HG02840 (cell line): ENCODE measurements around the gene KCNG3.
"Not testable (repeated sequence)": the region's sequence is repeated elsewhere in the genome, so short reads cannot be mapped to it uniquely, and the experiment has no call there.

ENCODE experiments used
- ATAC-seq: cut with Tn5 transposase; IDR thresholded peaks from one replicate; pipeline ENCODE4 v1.9.1; 2021; ENCODE audit warnings: mild to moderate bottlenecking, moderate library complexity, moderate number of reproducible peaks; ENCODE audit not compliant: unreplicated experiment, low FRiP score

Gene KCNG3

GRCh38 chr2:42436370-42436769 is 57.4 kb downstream of the KCNG3 start:
- no peak for ATAC-seq

DNA sequence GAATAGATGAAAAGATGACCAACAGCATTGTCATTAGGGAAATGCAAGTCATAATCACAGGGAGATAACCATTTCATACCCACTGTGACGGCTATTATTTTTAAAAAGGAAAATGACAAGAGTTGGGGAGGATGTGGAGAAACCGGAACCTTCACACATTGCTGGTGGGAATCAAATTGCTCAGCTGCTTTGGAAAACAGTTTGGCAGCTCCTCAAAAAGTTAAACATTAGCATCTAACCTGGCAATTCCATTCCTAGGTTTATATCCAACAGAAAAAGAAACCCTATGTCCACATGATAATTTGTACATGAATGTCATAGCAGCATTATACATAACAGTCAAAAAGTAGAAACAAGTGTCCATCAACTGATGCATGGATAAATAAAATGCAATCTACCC is 58.2 kb downstream of the KCNG3 start:
- ATAC-seq = no peak

- ATAC-seq = no peak
These were observed 63.6 kb downstream of the KCNG3 start for GRCh38 chr2:42430188-42430587.

DNA sequence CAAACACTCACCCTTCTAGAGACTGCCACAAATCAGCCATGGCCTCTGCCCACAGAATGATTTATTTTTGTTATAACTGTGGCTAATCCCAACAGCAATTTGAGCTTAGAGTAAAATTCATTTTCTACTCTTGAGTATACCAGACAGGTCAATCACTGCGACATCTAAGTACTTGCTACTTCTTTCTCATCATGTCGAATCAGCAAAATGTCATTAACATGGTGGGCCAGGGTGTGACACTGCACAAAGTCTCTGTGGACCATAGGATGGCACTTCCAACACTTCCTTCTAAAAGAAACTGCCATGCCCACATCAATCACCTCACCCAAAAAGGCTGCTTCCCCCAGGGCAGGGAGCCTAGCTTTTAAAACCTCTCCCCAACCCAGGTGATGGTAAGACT is 64.4 kb downstream of the KCNG3 start:
- no peak for ATAC-seq

DNA sequence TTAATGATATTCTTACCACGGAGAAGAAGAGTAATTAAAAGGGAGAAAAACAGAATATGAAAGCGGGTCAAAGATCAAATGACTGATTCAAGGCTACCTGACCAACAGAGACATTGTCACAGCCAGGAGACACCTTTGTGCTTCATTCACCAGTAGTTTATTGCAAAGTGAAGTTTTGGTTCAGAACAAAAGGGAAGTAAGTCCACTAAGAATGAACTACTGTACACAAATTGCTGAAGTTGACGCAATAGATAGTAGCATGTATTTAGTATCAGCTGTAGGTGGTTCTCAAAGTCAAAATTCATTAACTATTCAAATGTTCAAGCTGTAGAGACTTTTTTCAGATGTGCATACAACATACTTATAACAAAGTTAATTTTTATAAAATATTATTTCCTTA is 68.1 kb downstream of the KCNG3 start:
- no peak for ATAC-seq

GRCh38 chr2:42424033-42424432 is 69.7 kb downstream of the KCNG3 start:
- no peak for ATAC-seq

- no peak for ATAC-seq
These were observed 72.1 kb downstream of the KCNG3 start for GRCh38 chr2:42421601-42422239.

DNA sequence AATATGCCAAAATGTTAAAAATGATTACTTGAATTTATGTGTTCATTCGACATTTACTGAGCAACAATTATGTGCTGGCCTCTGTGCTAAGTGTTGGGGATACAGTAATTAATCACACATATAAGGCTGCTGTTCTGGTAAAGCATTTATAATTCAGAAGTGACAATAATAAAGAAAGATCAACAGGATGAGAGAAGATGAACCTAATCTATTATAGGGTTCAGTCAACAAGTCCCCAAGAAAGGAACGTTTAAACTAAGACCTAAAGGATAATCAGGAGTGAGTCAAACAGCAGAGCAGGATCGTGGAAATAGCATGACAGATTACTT is 72.7 kb downstream of the KCNG3 start:
- no peak for ATAC-seq

DNA sequence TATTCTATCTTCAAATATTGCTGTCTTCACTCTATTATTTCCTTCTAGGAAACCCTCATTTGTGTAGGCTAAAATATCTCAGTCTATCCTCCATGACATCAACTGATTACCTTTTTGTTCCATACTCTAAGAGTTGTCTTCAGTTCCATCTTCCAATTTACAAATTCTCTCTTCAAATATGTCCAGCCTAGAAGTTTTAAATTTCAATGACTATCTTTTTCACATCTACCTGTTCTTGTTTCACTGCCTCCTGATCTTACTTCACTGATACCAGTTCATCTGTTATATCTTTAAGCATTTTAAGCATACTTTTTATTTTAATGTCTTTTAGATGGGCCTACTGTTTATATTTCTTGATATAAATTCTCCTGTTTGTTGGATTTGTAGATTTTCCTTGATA is 79.1 kb downstream of the KCNG3 start:
- ATAC-seq = no peak

GRCh38 chr2:42414158-42414557 is 79.6 kb downstream of the KCNG3 start:
- ATAC-seq = no peak

- ATAC-seq = no peak
These were observed 82.9 kb downstream of the KCNG3 start for GRCh38 chr2:42410742-42411514.

DNA sequence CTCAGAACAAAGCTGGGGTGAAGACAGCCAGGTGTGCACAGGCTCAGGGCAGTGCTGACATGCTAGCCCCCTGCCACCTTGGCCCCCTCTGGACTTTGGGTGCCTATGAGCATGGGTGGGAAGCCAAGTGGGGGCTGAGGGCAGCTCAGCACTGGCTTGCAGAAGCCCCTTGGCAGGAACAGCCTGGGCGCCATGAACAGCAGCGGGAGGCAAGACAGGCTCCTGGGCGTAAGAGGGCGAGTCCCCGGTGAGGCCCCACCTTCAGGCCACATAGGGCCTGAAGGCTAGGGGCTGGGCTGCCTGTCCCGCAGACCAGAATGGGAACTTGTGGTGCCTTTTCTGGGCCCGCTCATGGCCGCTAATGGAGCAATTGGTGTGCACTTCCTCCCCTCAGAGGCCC is 85.8 kb downstream of the KCNG3 start:
- ATAC-seq = no peak

DNA sequence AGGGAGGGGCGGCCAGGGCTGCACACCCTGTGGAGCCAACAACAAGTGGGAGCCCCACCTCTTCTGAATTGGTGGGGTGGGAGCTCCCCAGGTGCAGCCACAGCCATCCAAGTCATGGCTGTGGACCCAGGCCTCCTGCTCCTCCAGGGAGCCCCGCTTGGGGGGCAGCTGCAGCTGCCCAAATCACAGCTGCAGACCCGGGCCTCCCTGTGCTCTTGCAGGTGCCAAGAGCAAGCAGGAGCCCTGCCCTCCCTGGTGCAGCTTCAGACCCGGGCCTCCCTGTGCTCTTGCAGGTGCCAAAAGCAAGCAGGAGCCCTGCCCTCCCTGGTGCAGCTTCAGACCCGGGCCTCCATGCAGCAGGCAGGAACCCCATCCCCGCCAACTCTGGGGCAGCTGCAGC is 86.3 kb downstream of the KCNG3 start:
- ATAC-seq = no peak

DNA sequence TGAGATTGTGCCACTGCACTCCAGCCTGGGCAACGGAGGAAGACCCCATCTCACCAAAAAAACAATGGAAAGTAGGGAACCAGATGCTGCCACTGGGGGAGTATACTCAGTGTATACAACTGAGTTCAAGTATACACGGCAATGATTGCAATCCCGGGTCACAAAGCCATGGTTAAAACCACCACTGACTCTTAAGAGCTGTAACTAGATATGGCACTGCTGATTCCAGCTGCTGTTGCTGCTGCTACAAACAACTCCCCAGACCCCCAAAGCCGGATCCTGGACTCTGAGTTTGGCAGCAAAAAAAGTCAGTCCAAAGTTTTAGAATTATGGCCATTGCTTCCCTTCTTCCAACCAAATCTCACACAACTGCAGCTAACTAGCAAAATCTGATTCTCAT is 89.1 kb downstream of the KCNG3 start:
- ATAC-seq = no peak

DNA sequence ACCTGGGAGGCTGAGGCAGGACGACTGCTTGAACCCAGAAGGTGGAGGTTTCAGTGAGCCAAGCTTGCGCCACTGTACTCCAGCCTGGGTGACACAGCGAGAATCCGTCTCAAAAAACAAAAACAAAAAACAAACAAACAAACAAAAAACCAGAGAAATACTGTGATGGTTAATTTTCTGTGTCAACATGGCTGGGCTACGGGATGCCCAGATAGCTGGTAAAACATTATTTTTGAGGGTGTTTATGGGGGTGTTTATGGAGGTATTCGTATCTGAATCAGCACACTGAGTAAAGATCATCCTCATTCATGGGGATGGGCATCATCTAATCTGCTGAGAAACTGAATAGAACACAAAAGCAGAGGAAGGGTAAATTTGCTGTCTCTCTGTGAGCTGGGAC is 92.0 kb downstream of the KCNG3 start:
- ATAC-seq = no peak

DNA sequence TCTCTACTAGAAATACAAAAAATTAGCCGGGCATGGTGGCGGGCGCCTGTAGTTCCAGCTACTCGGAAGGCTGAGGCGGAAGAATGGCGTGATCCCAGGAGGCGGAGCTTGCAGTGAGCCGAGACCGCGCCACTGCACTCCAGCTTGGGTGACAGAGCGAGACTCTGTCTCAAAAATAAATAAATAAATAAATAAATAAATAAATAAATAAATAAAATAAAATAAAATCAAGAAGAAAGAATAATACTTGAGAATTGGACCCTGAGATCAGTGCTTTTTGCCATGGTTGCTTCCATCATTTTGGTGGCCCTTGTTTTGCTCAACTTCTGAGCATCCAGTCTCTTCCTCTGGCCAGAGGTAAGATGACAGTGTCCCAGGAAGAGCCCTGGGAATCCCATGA is 95.7 kb downstream of the KCNG3 start:
- not testable (repeated sequence) for ATAC-seq

GRCh38 chr2:42393320-42393719 is 100.5 kb downstream of the KCNG3 start:
- ATAC-seq = not testable (repeated sequence)

DNA sequence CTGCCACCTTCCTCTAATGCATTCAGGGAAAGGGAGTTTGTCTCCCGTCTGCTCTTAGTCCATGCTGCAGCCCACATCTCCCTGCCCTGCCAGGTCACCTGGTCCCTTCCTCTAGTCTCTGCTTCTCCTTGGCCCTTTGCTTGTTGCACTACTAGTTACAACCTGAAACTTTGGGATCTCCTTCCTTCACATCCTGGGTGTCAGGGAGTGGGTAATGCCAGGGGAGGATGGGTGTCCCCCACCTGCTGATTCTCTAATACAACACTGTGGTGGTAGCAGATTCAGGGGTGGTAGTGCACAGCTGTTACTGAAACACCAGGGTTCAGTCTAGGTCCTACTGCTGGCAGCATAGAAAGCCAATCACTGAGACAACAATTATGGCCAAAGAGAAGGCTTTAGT is 101.6 kb downstream of the KCNG3 start:
- ATAC-seq = no peak
